Neural cell (in vitro differentiated cells): ENCODE measurements around the gene HPGD. TPM values are rescaled to one million over a fixed set of nuclear protein-coding genes. Genes with fewer than 3 reads are reported as not detected.

Source experiments
- H2AFZ ChIP-seq: fragments of 200-600, 300-800 bp; sonication (generic), shearing (Covaris generic); 2 replicates; pipeline ENCODE4 v1.6.0; 2014; ENCODE audit warnings: low read depth, mild to moderate bottlenecking, antibody characterized with exemption, low read length, moderate library complexity
- H3F3A ChIP-seq: fragments of 200-600 bp; shearing (Covaris generic); 2 replicates; pipeline ENCODE4 v1.6.1; 2016; ENCODE audit warnings: mild to moderate bottlenecking, moderate library complexity, mixed read lengths, antibody characterized with exemption, low read length; ENCODE audit not compliant: insufficient read depth, poor library complexity, severe bottlenecking
- H3K27ac ChIP-seq: fragments of 200-600, 300-800 bp; sonication (generic), shearing (Covaris generic); 2 replicates; pipeline ENCODE4 v1.5.1; 2014; ENCODE audit warnings: mild to moderate bottlenecking, low read length, moderate library complexity
- H3K27me3 ChIP-seq: fragments of 300-800, 200-600 bp; sonication (generic), shearing (Covaris generic); 2 replicates; pipeline ENCODE4 v1.6.0; 2014; ENCODE audit warnings: mild to moderate bottlenecking, low read depth, low read length, moderate library complexity; ENCODE audit not compliant: insufficient read depth
- H3K36me3 ChIP-seq: fragments of 300-800, 200-600 bp; sonication (generic), shearing (Covaris generic); 2 replicates; pipeline ENCODE4 v1.5.1; 2014; ENCODE audit warnings: mild to moderate bottlenecking, antibody characterized with exemption, low read length, moderate library complexity; ENCODE audit not compliant: insufficient read depth
- H3K4me2 ChIP-seq: fragments of 300-800, 200-600 bp; sonication (generic), shearing (Covaris generic); 2 replicates; pipeline ENCODE4 v1.6.0; 2014; ENCODE audit warnings: mild to moderate bottlenecking, low read length
- H3K4me3 ChIP-seq: fragments of 300-800, 200-600 bp; sonication (generic), shearing (Covaris generic); 2 replicates; pipeline ENCODE4 v1.5.1; 2014; ENCODE audit warnings: mild to moderate bottlenecking, low read length, moderate library complexity
- H3K79me2 ChIP-seq: fragments of 200-600 bp; shearing (Covaris generic); replicated peaks from 2 replicates; pipeline ENCODE4 v1.6.0; 2014; ENCODE audit warnings: mild to moderate bottlenecking, low read length, moderate library complexity; ENCODE audit not compliant: insufficient read depth
- H3K9ac ChIP-seq: fragments of 300-800, 200-600 bp; sonication (generic), shearing (Covaris generic); 2 replicates; pipeline ENCODE4 v1.6.1; 2016; ENCODE audit warnings: mild to moderate bottlenecking, low read length, mixed read lengths
- H3K9me2 ChIP-seq: fragments of 200-600 bp; shearing (Covaris generic); 2 replicates; pipeline ENCODE4 v1.6.1; 2016; ENCODE audit warnings: mild to moderate bottlenecking, low read length, mixed read lengths; ENCODE audit not compliant: insufficient read depth
- H3K9me3 ChIP-seq: fragments of 200-600, 300-800 bp; sonication (generic), shearing (Covaris generic); 2 replicates; pipeline ENCODE4 v1.6.1; 2016; ENCODE audit warnings: mild to moderate bottlenecking, mixed run types, low read length, moderate library complexity, mixed read lengths
- H4K20me1 ChIP-seq: fragments of 200-600 bp; shearing (Covaris generic); 2 replicates; pipeline ENCODE4 v1.6.1; 2016; ENCODE audit warnings: mild to moderate bottlenecking, mixed run types; ENCODE audit not compliant: insufficient read depth
- CTCF ChIP-seq: fragments of 450-650 bp; IDR thresholded peaks from 2 replicates; pipeline ENCODE4 v1.5.1; 2014; ENCODE audit warnings: antibody characterized with exemption, mild to moderate bottlenecking, moderate library complexity; ENCODE audit not compliant: poor library complexity, severe bottlenecking
- EP300 ChIP-seq: fragments of 450-650 bp; conservative IDR thresholded peaks from 2 replicates; pipeline ENCODE4 v1.6.1; 2014; ENCODE audit warnings: antibody characterized with exemption, mild to moderate bottlenecking, moderate library complexity; ENCODE audit not compliant: poor library complexity, severe bottlenecking
- EZH2 ChIP-seq: fragments of 200-600, 300-800 bp; shearing (Covaris generic), sonication (generic); IDR thresholded peaks from 2 replicates; pipeline ENCODE4 v1.6.1; 2014; ENCODE audit warnings: antibody characterized with exemption, low read length, borderline replicate concordance, mild to moderate bottlenecking; ENCODE audit not compliant: insufficient read depth, poor library complexity, severe bottlenecking
- MXI1 ChIP-seq: fragments of 450-650 bp; conservative IDR thresholded peaks from 2 replicates; pipeline ENCODE4 v1.6.1; 2014; ENCODE audit warnings: antibody characterized with exemption, mild to moderate bottlenecking; ENCODE audit not compliant: poor library complexity, severe bottlenecking
- POLR2AphosphoS5 ChIP-seq: IDR thresholded peaks from 2 replicates; pipeline ENCODE4 v1.6.1; 2012
- RAD21 ChIP-seq: fragments of 450-650 bp; conservative IDR thresholded peaks from 2 replicates; pipeline ENCODE4 v1.6.1; 2014; ENCODE audit warnings: antibody characterized with exemption, mild to moderate bottlenecking, moderate library complexity
- REST ChIP-seq: IDR thresholded peaks from 2 replicates; pipeline ENCODE4 v1.6.1; 2012; ENCODE audit warnings: borderline replicate concordance
- SMC3 ChIP-seq: fragments of 450-650 bp; conservative IDR thresholded peaks from 2 replicates; pipeline ENCODE4 v1.6.1; 2014; ENCODE audit warnings: antibody characterized with exemption, mild to moderate bottlenecking, moderate library complexity; ENCODE audit not compliant: poor library complexity
- TAF1 ChIP-seq: IDR thresholded peaks from 2 replicates; pipeline ENCODE4 v1.6.1; 2012; ENCODE audit warnings: low read depth
- polyA plus RNA-seq: library from polyadenylated mRNA; depleted of rRNA; stranded (reverse); fragments of >200 nt; gene quantifications from 2 replicates; pipeline ENCODE4 v1.2.3, GENCODE V29; 2014

HPGD gene
- polyA plus RNA-seq, 1 donor from 2014 or later, result 23.7 TPM

GRCh38 chr4:174449944-174450785, 72.1 kb downstream of the HPGD start:
- no peaks in the 10 kb centered on the region for H3K27me3 ChIP-seq
- H3K4me3 ChIP-seq, result no peak overlapping the region
- no peaks in the 10 kb centered on the region for H3K9me2 ChIP-seq
- no peaks in the 10 kb centered on the region for H3K36me3 ChIP-seq
- no peaks in the 10 kb centered on the region for H4K20me1 ChIP-seq
- no peak overlapping the region for H2AFZ ChIP-seq
- TF ChIP-seq MXI1 (no peak), POLR2AphosphoS5 (no peak), SMC3 (no peak), EP300 (no peak), REST (no peak), RAD21 (no peak), CTCF (no peak), TAF1 (no peak), EZH2 (no peak)
- no peak overlapping the region for H3K4me2 ChIP-seq
- no peak overlapping the region for H3K9ac ChIP-seq
- no peak overlapping the region for H3K27ac ChIP-seq
- H3F3A ChIP-seq, result no peaks in the 10 kb centered on the region
- H3K9me3 ChIP-seq, result no peaks in the 10 kb centered on the region
- H3K79me2 ChIP-seq, result no peaks in the 10 kb centered on the region

- TF ChIP-seq EZH2 (no peak), TAF1 (no peak), MXI1 (no peak), POLR2AphosphoS5 (no peak), EP300 (no peak), RAD21 (no peak), CTCF (no peak), SMC3 (no peak), REST (no peak)
- H3K27me3 ChIP-seq, result no peaks in the 10 kb centered on the region
- H3K9me3 ChIP-seq, result no peaks in the 10 kb centered on the region
Measured at GRCh38 chr4:174449152-174449551, 73.1 kb downstream of the HPGD start.

More at GRCh38 chr4:174449152-174449551, 73.1 kb downstream of the HPGD start:
- Histone ChIP-seq H3F3A (no peaks in the 10 kb centered on the region), H3K4me2 (no peak overlapping the region), H4K20me1 (no peaks in the 10 kb centered on the region), H3K9ac (no peak overlapping the region), H3K27ac (no peak overlapping the region), H3K36me3 (no peaks in the 10 kb centered on the region), H2AFZ (no peak overlapping the region), H3K79me2 (no peaks in the 10 kb centered on the region), H3K4me3 (no peak overlapping the region), H3K9me2 (no peaks in the 10 kb centered on the region)
